Measurements from ENCODE around the gene CADM1.

The CADM1 gene

DNA sequence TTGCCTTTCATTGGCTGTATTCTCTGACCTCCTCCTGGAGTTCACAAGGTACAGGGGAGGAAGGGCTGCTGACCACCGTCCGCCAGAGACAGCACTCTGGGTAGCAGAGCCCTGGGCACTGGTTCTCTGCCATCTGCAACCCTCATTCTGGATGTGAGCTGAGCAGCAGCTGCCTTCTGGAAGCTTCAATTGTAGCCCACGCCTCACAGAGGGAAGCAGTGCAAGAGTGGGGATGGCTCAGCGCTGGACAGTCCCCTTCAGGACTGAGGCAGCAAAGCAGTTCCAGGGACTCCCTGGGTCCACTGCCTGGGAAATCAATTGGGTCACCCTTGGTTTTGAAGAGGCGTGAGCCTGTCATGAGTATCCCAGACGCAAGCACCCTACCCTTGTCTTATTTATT, 346.2 kb downstream of the CADM1 start:
- no peak for DNase-seq (ENCODE audit: low read depth in 1 of 2, low spot score in 1 of 2)

DNA sequence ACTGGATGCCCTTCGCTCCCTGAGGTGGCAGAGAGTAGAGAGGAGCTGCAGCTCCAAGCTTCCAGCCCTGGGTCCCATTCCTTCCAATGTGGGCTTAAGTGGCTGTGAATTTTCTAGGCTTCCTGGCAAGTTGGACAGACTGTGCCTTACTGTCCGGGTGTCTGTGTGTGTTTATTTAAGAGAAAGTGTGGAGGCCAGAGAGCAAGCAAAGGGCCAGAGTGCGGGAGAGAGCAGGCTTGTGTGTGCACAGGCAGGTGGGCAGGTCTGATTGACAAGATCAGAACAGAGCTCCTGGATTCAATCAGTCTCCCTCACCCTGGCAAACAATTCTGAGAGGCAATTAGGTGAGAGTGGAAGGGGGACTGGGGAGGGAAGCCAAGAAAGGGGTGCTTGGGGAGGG, 347.0 kb downstream of the CADM1 start:
- DNase-seq (ENCODE audit: low read depth in 1 of 2, low spot score in 1 of 2) = no peak

DNA sequence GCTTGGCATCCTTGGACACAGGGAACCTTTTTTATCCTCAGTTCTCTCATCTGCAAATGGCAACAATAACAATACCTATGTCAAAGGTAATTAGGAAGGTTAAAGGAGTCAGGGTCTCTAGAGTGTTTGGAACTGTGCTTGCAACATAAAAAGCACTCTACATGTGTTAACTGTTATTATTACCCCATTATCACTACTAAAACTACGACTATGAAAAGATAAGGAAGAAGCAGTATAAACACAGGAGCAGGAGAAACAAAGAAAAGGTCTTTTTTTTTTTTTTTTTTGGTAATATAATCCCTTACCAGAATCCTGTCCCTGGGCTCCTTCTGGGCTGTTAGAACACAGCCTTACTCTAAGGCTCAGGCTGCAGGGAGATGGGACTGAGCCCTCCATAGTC, 348.2 kb downstream of the CADM1 start:
- no peak for DNase-seq (ENCODE audit: low read depth in 1 of 2, low spot score in 1 of 2)

DNA sequence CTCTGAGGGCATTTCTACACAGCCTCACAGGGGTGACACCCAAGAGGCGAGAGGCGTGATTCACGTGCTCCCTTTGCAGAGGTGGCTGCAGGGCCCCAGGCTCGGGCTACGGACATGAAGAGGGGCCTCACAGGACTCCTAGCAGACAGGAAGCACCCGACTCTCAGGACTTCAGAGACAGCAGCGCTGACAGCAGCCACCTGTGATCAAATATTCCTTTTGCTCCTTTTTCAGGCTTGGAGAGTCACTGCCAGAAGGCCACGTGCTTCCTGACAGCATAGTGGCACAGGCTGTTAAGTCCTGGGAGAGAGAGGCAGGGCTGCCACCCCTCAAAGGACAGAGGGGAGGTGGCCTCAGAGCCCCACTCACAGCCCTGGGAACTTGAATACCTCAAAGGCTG, 348.9 kb downstream of the CADM1 start:
- no peak for DNase-seq (ENCODE audit: low read depth in 1 of 2, low spot score in 1 of 2)

DNA sequence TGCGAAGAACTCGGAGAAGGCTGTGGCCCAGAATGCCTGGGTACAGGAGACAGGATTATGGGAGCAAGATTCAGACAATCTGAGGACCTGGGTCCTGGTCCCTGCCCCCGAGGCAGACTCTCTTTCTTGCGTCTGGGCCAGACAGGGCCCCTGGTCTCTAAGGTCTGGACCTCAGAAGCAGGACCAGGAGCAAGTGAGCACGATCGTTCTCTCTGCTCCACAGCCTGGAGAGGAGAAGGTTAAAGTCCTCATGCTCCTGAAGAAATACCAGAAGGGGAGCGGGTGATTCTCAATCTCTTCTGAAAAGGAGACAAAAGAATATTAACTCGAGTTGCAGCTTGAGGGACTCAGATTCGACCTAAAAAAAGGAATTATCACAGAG, 349.9 kb downstream of the CADM1 start:
- DNase-seq (ENCODE audit: low read depth in 1 of 2, low spot score in 1 of 2) = no peak

DNA sequence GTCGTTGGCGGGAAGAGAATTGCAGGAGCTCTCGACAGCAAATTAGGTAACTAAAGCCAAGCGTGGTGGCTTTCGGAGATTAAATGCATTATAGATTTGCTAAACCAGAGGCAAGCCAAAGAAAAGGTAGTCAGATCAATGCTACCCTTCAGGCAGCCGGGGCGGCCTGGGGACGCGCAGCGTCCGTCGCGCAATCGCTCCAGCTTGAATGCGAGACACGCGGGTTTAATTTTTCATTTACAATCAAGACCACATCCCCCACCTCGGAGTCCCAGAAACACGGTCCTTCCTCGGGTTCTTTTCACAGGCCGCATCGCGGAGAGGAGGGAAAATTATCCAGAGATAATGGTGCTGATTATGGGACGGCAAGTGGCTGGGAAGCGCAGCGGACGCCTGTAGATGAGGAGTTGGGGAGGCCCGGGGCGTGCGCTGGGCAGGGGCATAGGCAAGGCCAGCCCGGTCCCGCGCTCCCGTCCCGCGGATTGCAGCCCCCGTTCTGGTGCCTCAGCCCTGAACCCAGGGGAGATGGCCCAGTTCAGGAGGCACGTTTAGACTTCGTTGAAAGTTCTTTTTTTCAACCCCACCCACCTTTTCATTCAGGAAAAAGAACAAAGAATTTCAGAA, 350.4 kb downstream of the CADM1 start:
- DNase-seq (ENCODE audit: low read depth in 1 of 2, low spot score in 1 of 2) = no peak

DNA sequence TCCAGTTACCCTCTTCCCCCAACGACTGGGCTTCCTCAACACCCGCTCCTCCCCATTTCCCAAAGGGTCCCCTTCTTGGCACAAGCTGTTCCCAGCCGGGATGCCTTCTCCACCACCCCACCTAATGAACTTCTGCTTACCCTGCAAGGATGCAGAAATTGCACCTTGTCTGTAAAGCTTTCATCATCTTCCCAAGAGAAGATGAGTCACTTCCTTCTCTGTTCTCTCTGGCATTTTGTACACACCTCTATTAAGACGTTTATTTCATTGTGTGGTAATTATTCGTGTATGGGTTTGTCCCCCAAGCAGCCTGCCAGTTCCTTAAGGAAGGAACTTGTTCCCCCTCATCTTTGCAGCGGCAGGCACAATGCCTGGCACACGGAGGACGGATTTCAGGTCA, 351.1 kb downstream of the CADM1 start:
- DNase-seq (ENCODE audit: low read depth in 1 of 2, low spot score in 1 of 2) = no peak

DNA sequence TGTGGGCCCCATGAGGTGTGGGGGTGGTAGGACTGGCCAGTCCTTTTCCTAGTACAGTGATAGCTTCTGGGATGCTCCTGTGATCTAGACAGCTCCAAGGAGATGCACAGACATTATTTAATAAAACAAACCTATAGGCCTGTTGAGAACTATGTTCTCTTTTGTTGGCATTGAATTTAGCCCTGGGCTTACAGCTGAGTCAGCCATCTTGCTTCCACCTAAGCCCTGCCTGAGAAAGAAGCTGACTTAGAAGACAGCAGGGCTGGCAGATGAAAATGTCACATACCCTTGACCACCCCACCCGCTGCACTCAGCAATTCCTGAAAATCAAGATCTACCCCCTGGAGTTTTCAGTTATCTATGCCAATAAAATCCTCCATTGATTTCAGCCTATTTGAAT, 353.2 kb downstream of the CADM1 start:
- no peak for DNase-seq (ENCODE audit: low read depth in 1 of 2, low spot score in 1 of 2)

DNA sequence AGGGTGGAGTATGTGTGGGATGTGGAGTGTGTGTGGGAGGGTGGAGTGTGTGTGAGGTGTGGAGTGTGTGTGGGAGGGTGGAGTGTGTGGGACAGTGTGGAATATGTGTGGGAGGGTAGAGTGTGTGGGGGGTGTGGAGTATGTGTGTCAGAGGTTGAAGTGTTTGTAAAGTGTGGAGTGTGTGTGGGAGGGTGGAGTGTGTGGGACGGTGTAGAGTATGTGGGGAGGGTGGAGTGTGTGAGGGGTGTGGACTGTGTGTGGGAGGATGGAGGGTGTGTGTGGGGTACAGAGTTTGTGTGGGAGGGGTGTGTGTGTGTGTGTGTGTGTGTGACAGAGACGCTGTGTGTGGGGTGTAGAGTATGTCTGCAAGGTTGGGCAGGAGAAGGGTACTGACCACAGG, 355.5 kb downstream of the CADM1 start:
- no peak for DNase-seq (ENCODE audit: low read depth in 1 of 2, low spot score in 1 of 2)

DNA sequence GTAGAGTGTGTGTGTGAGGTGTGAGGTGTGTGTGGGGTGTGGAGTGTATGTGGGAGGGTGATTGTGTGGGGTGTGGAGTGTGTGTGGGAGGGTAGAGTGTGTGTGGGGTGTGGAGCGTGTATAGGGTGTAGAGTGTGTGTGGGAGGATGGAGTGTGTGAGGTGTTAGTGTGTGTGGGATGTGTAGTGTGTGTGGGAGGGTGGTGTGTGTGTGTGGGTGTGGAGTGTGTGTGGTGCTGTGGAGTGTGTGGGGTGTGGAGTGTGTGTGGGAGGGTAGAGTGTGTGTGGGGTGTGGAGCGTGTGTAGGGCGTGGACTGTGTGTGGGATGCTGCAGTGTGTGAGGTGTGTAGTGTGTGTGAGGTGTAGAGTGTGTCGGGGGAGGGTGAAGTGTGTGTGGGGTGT, 356.1 kb downstream of the CADM1 start:
- DNase-seq (ENCODE audit: low read depth in 1 of 2, low spot score in 1 of 2) = no peak

DNA sequence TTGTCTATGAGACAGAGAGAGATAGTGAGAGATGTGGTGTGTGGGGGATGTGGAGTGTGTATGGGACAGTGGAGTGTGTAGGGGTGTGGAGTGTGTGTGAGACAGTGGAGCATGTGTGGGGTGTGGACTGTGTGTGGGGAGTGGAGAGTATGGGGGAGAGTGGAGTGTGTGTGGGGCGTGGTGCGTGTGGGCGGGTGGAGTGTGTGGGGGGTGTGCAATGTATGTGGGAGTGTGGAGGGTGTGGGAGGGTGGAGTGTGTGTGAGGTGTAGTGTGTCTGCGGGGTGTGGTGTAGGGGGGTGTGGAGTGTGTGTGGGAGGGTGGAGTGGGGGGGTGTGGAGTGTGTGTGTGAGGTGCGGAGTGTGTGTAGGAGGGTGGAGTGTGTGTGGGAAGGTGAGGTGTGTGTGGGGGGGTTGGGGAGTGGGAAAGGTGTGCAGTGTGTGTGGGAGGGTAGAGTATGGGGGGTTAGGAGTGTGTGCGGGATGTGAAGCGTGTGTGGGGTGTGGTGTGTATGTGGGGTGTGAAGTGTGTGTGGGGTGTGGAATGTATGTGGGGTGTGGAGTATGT, 356.9 kb downstream of the CADM1 start:
- DNase-seq (ENCODE audit: low read depth in 1 of 2, low spot score in 1 of 2) = no peak

DNA sequence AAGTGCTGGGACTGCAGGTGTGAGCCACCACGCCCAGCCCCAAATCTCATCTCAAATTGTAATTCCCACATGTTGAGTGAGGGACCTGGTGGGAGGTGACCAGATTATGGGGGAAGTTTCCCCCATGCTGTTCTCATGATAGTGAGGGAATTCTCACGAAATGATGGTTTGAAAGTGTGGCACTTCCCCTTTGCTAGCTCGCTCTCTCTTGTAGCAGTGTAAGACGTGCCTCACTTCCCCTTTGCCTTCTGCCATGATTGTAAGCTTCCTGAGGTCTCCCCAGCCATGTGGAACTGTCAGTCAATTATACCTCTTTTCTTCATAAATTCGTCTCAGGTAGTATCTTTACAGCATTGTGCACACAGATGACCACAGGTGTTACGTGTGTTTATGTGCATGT, 357.8 kb downstream of the CADM1 start:
- no peak for DNase-seq (ENCODE audit: low read depth in 1 of 2, low spot score in 1 of 2)

DNA sequence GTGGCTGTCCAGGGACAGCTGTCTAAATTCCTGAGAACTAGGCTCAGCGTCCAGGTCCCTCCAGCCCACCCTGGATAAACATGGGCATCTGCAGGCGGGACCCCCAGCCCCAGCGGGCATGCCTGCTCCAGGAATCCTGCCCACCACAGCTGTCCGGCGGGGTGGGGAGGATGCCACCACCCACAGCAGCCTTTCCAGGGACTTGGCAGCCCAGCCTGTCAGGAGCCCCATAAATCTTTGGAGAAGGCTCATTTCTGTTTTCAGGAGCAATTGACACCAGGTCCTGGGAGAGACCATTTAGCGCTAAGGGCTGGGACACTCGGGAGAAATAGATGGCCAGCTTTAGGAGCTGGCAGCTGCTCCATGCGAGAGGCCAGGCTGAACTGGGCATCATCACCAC, 358.9 kb downstream of the CADM1 start:
- DNase-seq (ENCODE audit: low read depth in 1 of 2, low spot score in 1 of 2) = no peak

DNA sequence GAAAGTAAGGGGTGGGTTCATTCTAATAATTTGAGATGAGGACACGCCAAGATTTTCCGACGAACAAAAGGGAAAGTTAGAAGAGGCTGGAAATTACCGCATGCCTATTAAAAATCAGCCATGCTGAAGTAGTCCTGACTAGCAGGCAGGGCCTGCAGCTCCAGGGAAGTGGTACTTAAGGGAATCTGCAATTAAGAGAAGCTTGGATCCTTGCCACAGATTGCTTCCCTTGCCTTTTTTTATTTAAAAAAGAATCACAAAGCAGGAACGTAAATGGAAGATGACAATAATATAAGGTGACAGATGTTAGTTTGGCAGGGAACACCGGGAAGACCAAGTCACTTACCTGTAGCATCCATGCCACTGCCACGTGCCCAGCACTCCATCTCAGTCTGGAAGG, 359.3 kb downstream of the CADM1 start:
- DNase-seq (ENCODE audit: low read depth in 1 of 2, low spot score in 1 of 2) = no peak

DNA sequence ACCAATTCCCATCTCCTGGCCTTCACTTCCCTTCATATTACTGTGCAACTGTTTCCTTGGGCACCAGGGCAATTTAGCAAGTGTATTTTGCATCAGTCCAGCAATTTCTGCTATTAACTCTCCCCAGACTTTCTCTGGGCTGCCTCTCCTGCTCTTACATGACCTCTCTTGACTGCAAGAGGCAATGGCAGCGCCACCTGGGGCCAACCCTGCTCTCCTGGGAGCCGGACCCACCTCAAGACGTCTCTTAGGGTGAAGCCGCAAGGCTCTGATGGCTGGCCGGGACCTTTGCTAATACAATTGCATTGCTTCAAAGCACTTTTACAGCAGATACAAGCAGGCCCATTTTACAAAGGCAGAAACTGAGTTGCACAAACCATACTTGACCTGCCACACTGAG, 360.2 kb downstream of the CADM1 start:
- no peak for DNase-seq (ENCODE audit: low read depth in 1 of 2, low spot score in 1 of 2)

DNA sequence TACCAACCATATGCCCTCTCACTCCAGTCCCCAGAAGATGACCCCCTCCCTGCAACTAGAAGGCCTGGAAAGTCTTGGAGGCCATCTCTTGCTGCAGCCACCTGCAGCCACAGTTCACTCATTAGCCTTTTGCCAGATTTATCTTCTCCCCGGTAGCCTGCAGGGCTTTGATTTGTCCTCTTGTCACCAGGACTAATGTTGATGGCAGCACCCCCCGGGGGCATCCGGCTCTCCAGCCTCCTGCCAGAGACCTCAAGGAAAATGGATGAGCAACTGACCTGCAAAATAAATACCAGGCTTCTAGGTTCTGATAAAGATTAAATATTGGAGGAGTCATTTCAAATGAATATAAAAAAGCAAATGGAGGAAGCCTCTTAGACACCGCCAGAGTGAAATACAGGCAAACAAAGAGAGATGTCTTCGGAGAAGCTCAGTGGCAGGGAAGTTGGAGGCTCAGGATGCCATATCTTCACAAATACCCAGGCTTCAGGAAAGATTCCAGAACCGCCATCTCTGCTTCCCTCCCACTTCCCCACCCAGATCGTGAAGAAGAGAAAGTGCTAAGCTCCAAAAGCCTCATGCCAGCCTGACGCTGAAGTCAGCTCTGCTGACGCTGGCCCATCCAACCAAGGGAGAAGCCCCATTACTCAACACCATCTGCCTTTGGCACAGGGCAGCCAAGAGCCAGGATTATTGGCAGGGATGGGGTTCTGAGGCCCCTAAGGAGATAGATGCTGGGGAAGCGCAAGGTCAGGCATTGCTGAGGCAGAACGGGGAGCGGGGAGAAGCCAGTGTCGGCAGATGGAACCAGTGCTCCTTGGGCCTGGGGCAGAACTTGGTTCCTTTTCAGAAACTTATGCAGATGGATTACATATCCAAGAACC, 362.7 kb downstream of the CADM1 start:
- no peak for DNase-seq (ENCODE audit: low read depth in 1 of 2, low spot score in 1 of 2)

DNA sequence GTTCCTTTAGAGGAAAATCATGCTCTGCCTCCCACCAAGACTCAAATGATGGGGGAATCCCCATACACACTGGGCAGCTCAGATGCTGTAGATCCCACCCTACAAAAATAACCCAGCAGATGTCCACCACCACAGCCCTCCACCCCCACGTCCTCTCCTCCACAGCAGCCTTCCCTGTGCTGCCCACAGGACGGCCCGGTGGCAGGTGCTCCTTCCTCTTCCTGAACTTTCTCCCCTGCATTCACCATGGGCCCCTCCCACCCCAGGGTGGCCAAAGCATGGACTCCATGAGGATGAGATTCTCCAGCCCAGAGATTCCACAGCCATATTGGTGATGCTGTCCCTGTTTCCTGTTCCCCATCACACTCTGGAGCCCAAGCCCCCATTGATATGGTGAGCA, 368.3 kb downstream of the CADM1 start:
- DNase-seq (ENCODE audit: low read depth in 1 of 2, low spot score in 1 of 2) = no peak

DNA sequence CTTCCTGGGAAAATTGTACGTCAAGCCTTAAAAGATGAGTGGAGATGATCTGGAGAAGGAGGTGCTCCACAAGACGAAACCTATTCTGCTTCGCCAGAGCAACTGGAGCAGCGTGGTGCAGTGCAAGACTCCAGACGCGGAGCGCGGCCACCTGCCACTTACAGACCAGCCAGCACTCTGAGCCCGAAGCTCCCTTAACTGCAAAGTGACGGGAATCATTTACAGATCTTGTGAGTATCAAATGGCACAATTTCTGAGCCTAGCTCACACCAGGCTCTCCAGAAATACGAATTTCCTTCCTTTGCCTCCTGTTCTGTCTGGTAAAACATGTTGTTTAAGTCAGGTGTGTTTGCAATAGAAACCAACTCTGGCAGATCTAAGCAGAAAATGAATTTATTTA, 369.3 kb downstream of the CADM1 start:
- DNase-seq (ENCODE audit: low read depth in 1 of 2, low spot score in 1 of 2) = no peak

DNA sequence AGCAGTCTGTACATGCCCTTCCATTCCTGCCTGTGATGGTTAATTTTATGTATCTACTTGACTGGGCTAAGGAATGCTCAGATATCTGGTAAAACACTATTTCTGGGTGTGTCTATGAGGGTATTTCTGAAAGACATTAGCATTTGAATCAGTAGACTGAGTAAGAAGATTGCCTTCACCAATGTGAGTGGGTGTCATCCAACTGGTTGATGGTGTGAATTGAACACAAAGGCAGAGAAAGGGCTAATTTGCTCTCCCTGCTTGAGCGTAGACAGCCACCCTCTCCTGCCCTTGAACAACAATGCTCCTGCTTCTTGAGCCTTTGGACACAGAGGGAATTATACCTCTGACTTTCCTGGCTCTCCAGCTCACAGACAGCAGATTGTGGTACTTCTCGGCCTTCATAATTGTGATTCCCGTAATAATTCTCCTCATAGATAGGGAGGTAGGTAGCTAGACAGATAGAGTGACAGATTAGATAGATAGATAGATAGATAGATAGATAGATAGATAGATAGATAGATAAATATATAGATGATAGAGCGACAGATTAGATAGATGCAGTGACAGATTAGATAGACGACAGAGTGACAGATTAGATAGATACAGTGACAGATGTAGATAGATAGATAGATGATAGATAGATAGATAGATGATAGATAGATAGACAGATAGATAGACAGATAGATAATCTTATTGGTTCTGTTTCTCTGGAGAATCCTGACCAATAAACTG, 370.6 kb downstream of the CADM1 start:
- DNase-seq (ENCODE audit: low read depth in 1 of 2, low spot score in 1 of 2) = no peak

DNA sequence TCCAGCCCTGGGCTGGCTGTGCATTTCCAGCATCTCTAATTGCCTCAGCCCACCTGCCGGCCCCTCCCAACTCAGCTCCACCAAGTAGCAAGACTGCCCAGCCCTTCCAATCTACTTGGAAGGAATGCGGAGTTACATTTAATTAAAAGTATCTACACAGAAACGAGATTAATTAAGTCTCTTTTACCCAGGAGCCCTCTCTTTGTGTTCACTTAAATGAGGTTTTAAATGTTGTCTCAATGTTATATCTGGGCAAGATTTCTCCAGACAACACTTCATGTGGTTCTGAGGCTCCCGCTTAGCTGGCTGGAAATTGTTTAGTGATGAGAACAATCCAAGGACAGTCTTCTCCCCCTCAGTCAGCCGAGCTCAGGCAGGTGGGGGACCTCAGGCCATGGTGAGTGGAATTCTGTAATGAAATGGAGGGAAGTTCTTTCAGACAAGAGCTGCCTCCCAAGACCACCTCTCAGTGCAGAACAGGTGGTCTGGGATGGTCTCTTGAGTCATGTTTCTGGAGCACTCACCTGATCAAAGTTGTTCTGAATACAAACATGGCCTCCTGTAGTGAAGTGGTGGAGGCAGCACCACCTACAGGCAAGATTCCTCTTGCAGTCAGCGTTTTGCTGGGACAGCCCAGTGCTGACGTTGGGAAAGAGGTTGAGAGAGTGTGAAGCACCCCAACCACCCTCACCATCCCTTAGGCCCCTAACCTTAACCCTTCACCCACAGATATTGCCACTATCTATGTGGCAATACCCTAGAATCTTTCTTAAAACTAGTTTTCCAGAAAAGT, 371.6 kb downstream of the CADM1 start:
- no peak for DNase-seq (ENCODE audit: low read depth in 1 of 2, low spot score in 1 of 2)

Measured in activated CD4-positive, alpha-beta T cell treated with anti-CD3 and anti-CD28 coated beads, Interleukin-2, amount 50 U/mL, for 24 hours (primary cell).